DND-41 (cell line): ENCODE data around the gene CD180.

Experiments
- EZH2 ChIP-seq: IDR thresholded peaks from 3 replicates; pipeline ENCODE4 v1.6.1; 2012; ENCODE audit warnings: borderline replicate concordance, low read depth, mild to moderate bottlenecking, moderate library complexity, low read length, inconsistent platforms; ENCODE audit not compliant: severe bottlenecking
- TF ChIP-seq, protein P1 (sequence below): IDR thresholded peaks from 2 replicates; pipeline ENCODE4 v1.5.1; 2012; ENCODE audit warnings: borderline replicate concordance, low read length, moderate library complexity, mild to moderate bottlenecking; ENCODE audit not compliant: poor library complexity, severe bottlenecking; ENCODE audit errors: extremely low read depth

GRCh38 chr5:67163231-67163756, 33.3 kb downstream of the CD180 start:
- TF ChIP-seq, protein P1, sequence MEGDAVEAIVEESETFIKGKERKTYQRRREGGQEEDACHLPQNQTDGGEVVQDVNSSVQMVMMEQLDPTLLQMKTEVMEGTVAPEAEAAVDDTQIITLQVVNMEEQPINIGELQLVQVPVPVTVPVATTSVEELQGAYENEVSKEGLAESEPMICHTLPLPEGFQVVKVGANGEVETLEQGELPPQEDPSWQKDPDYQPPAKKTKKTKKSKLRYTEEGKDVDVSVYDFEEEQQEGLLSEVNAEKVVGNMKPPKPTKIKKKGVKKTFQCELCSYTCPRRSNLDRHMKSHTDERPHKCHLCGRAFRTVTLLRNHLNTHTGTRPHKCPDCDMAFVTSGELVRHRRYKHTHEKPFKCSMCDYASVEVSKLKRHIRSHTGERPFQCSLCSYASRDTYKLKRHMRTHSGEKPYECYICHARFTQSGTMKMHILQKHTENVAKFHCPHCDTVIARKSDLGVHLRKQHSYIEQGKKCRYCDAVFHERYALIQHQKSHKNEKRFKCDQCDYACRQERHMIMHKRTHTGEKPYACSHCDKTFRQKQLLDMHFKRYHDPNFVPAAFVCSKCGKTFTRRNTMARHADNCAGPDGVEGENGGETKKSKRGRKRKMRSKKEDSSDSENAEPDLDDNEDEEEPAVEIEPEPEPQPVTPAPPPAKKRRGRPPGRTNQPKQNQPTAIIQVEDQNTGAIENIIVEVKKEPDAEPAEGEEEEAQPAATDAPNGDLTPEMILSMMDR, result peak; percentile 85
- no peak for TF ChIP-seq EZH2
